B cell (primary cell): ENCODE measurements around the gene SCG2. TPM values are rescaled to one million over a fixed set of nuclear protein-coding genes. Genes with fewer than 3 reads are reported as not detected.

Experiments used
- ATAC-seq: fragments of 200-7000 bp; cut with Tn5 transposase; one replicate; pipeline ENCODE4 v1.10.0; 2021; ENCODE audit warnings: low read depth, mild to moderate bottlenecking, moderate number of reproducible peaks, moderate library complexity
- CTCF ChIA-PET: fragments of 350-600 bp; sonication (Branson Sonifier 250); formaldehyde crosslinking; loops from one replicate; lab custom pipeline; 2021; ENCODE audit warnings: antibody characterized with exemption, inconsistent platforms; lab: Charles Lee
- POLR2A ChIA-PET: fragments of 350-600 bp; sonication (Branson Sonifier 250); formaldehyde crosslinking; loops from one replicate; lab custom pipeline; 2021; ENCODE audit warnings: antibody characterized with exemption; lab: Charles Lee
- DNase-seq: peaks from one replicate; pipeline ENCODE4 v3.0.0; 2013
- H2AFZ ChIP-seq: 2 replicates; pipeline ENCODE4 v1.6.1; 2012; ENCODE audit warnings: mild to moderate bottlenecking, low read depth, low read length; ENCODE audit not compliant: insufficient read depth, poor library complexity, severe bottlenecking
- H3K27ac ChIP-seq, 2 donors: 1 replicate in 1 of 2; 2 replicates in 1 of 2; pipeline ENCODE4 v1.5.1; 2012 to 2013; ENCODE audit warnings: low read length in 2 of 2, mild to moderate bottlenecking in 2 of 2, moderate library complexity in 1 of 2
- H3K27me3 ChIP-seq, 4 experiments: fragments of 200-600 bp in 1 of 4; sonication (generic) in 1 of 4; replicated peaks in 1 of 4; 1 replicate in 2 of 4; 2 replicates in 2 of 4; pipeline versions ENCODE4 v1.6.1 to v1.7.0; 2013 to 2016; ENCODE audit warnings: low read length in 3 of 4, mild to moderate bottlenecking in 2 of 4, mixed read lengths in 1 of 4, moderate library complexity in 1 of 4; ENCODE audit not compliant: insufficient read depth in 4 of 4, control insufficient read depth in 3 of 4; ENCODE audit errors: control extremely low read depth in 1 of 4
- H3K36me3 ChIP-seq, 2 experiments: replicated peaks in 1 of 2; 1 replicate in 1 of 2; 2 replicates in 1 of 2; pipeline versions ENCODE4 v1.6.1 to v1.7.1; 2013; ENCODE audit warnings: low read length in 1 of 2; ENCODE audit not compliant: insufficient read depth in 2 of 2, control insufficient read depth in 1 of 2; ENCODE audit errors: control extremely low read depth in 1 of 2, extremely low read depth in 1 of 2
- H3K4me1 ChIP-seq, 2 donors: fragments of 200-600 bp in 1 of 2; sonication (generic) in 1 of 2; 1 replicate in 1 of 2; 2 replicates in 1 of 2; pipeline versions ENCODE4 v1.5.1 to v1.6.1; 2013 to 2017; ENCODE audit warnings: low read length in 2 of 2; ENCODE audit not compliant: control insufficient read depth in 2 of 2, insufficient read depth in 2 of 2
- H3K4me2 ChIP-seq: replicated peaks from 2 replicates; pipeline ENCODE3; 2012; ENCODE audit warnings: mild to moderate bottlenecking, low read depth, low read length; ENCODE audit not compliant: poor library complexity, severe bottlenecking
- H3K4me3 ChIP-seq, 5 experiments: fragments of 200-600 bp in 1 of 5; sonication (generic) in 1 of 5; 1 replicate in 3 of 5; 2 replicates in 2 of 5; pipeline versions ENCODE4 v1.5.1 to v1.7.0; 2011 to 2016; ENCODE audit warnings: low read length in 4 of 5, mild to moderate bottlenecking in 4 of 5, low read depth in 2 of 5, control low read depth in 1 of 5, moderate library complexity in 1 of 5; ENCODE audit not compliant: insufficient read depth in 1 of 5; ENCODE audit errors: control extremely low read depth in 1 of 5, extremely low read depth in 1 of 5
- H3K79me2 ChIP-seq: fragments of 200-600 bp; sonication (generic); one replicate; pipeline ENCODE4 v1.6.0; 2016; ENCODE audit warnings: low read length; ENCODE audit not compliant: control insufficient read depth, insufficient read depth
- H3K9ac ChIP-seq: fragments of 200-600 bp; sonication (generic); 2 replicates; pipeline ENCODE4 v1.6.1; 2017; ENCODE audit warnings: mild to moderate bottlenecking, low read length, moderate library complexity
- H3K9me3 ChIP-seq, 3 donors: one replicate each; pipeline versions ENCODE4 v1.6.1 to v1.7.1; 2013; ENCODE audit warnings: low read length in 2 of 3; ENCODE audit not compliant: control insufficient read depth in 2 of 3, insufficient read depth in 1 of 3; ENCODE audit errors: control extremely low read depth in 1 of 3
- H4K20me1 ChIP-seq: 2 replicates; pipeline ENCODE4 v1.6.0; 2012; ENCODE audit warnings: mild to moderate bottlenecking, low read length; ENCODE audit not compliant: insufficient read depth, control insufficient read depth, poor library complexity, severe bottlenecking
- H3K27ac Mint-ChIP-seq: one replicate; pipeline ENCODE4 v1.8.0; 2021; ENCODE audit warnings: mixed read lengths
- H3K27me3 Mint-ChIP-seq: one replicate; pipeline ENCODE4 v1.8.0; 2021; ENCODE audit warnings: mixed read lengths
- H3K4me1 Mint-ChIP-seq: one replicate; pipeline ENCODE4 v1.8.0; 2021; ENCODE audit warnings: mixed read lengths
- H3K4me3 Mint-ChIP-seq: one replicate; pipeline ENCODE4 v1.8.0; 2021; ENCODE audit warnings: mixed read lengths
- H3K9me3 Mint-ChIP-seq: one replicate; pipeline ENCODE4 v1.8.0; 2022; ENCODE audit warnings: mixed read lengths; ENCODE audit not compliant: insufficient read depth
- EZH2 ChIP-seq: IDR thresholded peaks from 2 replicates; pipeline ENCODE4 v1.6.1; 2012; ENCODE audit warnings: borderline replicate concordance, low read depth, mild to moderate bottlenecking, moderate library complexity, low read length; ENCODE audit not compliant: insufficient read depth, poor library complexity, severe bottlenecking
- WGBS: methylation state at CpG from one replicate; pipeline ENCODE4 v1.1.5; 2013; ENCODE audit warnings: missing lambda C conversion rate; ENCODE audit not compliant: insufficient coverage; 5-methylcytosine and 5-hydroxymethylcytosine counted together
- intact Hi-C: fragments of 100-400 bp; cut with micrococcal nuclease; formaldehyde crosslinking; loops from one replicate; pipeline ENCODE4 v1.10.0; 2022
- polyA plus RNA-seq: library from polyadenylated mRNA; depleted of rRNA; stranded (reverse); fragments of >200 nt; gene quantifications from 2 replicates; pipeline ENCODE4 v1.2.3, GENCODE V29; 2012
- total RNA-seq, 2 donors: library from RNA; stranded (reverse); fragments of 120-200 nt in 1 of 2; gene quantifications; 1 replicate in 1 of 2; 2 replicates in 1 of 2; pipeline versions ENCODE4 v1.2.3 to v1.2.4, GENCODE V29; 2013 to 2022
- TF ChIP-seq, protein P1 (sequence below): fragments of 200-600 bp; IDR thresholded peaks from one replicate; pipeline ENCODE4 v1.8.0; 2022; ENCODE audit warnings: antibody characterized with exemption, mild to moderate bottlenecking

SCG2 gene
- total and polyA plus RNA-seq, 2 donors (not counting 1 experiment from before 2014, with no cell fraction given), result 0.12 to 0.44 TPM

DNA sequence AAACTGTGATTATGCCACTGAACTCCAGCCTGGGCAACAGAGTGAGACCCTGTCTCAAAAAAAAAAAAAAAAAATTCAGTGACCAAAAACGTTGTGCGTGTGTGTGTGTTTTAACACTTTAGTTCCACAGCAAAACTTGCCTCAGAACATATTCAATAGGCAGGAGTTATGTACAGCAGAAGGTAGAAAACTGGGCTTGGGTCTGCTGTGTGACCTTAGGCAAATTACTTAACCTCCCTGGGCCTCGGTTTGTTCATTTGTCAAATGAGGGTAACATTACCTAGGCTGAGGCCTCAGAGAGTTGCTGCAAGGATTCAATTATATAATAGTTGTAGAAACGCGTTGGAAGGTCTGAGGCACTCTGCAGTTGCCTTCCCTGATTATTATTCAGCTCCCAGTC, 10.3 kb upstream of the SCG2 start:
- H3K4me1 ChIP-seq, result no peaks in the 10 kb centered on the region
- no peak overlapping the region for H3K27ac ChIP-seq
- TF ChIP-seq, protein P1, sequence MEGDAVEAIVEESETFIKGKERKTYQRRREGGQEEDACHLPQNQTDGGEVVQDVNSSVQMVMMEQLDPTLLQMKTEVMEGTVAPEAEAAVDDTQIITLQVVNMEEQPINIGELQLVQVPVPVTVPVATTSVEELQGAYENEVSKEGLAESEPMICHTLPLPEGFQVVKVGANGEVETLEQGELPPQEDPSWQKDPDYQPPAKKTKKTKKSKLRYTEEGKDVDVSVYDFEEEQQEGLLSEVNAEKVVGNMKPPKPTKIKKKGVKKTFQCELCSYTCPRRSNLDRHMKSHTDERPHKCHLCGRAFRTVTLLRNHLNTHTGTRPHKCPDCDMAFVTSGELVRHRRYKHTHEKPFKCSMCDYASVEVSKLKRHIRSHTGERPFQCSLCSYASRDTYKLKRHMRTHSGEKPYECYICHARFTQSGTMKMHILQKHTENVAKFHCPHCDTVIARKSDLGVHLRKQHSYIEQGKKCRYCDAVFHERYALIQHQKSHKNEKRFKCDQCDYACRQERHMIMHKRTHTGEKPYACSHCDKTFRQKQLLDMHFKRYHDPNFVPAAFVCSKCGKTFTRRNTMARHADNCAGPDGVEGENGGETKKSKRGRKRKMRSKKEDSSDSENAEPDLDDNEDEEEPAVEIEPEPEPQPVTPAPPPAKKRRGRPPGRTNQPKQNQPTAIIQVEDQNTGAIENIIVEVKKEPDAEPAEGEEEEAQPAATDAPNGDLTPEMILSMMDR, result no peak
- TF ChIP-seq EZH2, result no peak
- intact Hi-C loops, result no loop called here
- no peak overlapping the region for H2AFZ ChIP-seq
- no peak overlapping the region for H3K4me3 ChIP-seq
- no peaks in the 10 kb centered on the region for H3K4me1 Mint-ChIP-seq
- ChIA-PET CTCF (no interaction called here), POLR2A (no interaction called here)
- WGBS, result 100% methylated on average over 1 of the region's 5 CpGs
- H3K9me3 Mint-ChIP-seq, result no peaks in the 10 kb centered on the region
- ATAC-seq (no peak), DNase-seq (no peak)
- peaks cover 0 to 17% (median 10%) of the 10 kb centered on the region in 4 experiments for H3K27me3 ChIP-seq
- H3K4me3 Mint-ChIP-seq, result no peak overlapping the region
- H3K9ac ChIP-seq, result no peak overlapping the region
- peaks cover 0 to 2% (median 0%) of the 10 kb centered on the region in 3 donors for H3K9me3 ChIP-seq
- H3K79me2 ChIP-seq, result no peaks in the 10 kb centered on the region
- H3K27me3 Mint-ChIP-seq, result peaks cover 53% of the 10 kb centered on the region
- no peaks in the 10 kb centered on the region for H3K36me3 ChIP-seq
- H3K27ac Mint-ChIP-seq, result no peak overlapping the region
- no peak overlapping the region for H3K4me2 ChIP-seq
- H4K20me1 ChIP-seq, result no peaks in the 10 kb centered on the region

- TF ChIP-seq EZH2, result no peak
- Histone ChIP-seq H3K79me2 (no peaks in the 10 kb centered on the region), H3K9ac (no peak overlapping the region), H2AFZ (no peak overlapping the region), H3K9me3 (peaks cover 0 to 2% (median 0%) of the 10 kb centered on the region in 3 donors), H3K27me3 (peaks cover 0 to 17% (median 10%) of the 10 kb centered on the region in 4 experiments), H3K4me1 (no peaks in the 10 kb centered on the region), H3K27ac (no peak overlapping the region), H3K36me3 (no peaks in the 10 kb centered on the region), H4K20me1 (no peaks in the 10 kb centered on the region), H3K4me2 (no peak overlapping the region), H3K4me3 (no peak overlapping the region)
- ChIA-PET POLR2A (no interaction called here), CTCF (interaction anchor here (0.8 to 1.1 kb wide), 2 partner anchors 10 to 12 kb away, joined by 3 read pairs; no protein-coding TSS in a partner anchor)
- no peak overlapping the region for H3K27ac Mint-ChIP-seq
- no CpG with 5 or more reads among the region's 2 CpGs for WGBS
- no peak overlapping the region for H3K4me3 Mint-ChIP-seq
- H3K4me1 Mint-ChIP-seq, result no peaks in the 10 kb centered on the region
- H3K27me3 Mint-ChIP-seq, result peaks cover 45% of the 10 kb centered on the region
- ATAC-seq (no peak), DNase-seq (no peak)
- intact Hi-C loops, result no loop called here
- no peaks in the 10 kb centered on the region for H3K9me3 Mint-ChIP-seq
These were observed 8.9 kb upstream of the SCG2 start for GRCh38 chr2:223611061-223611460.
